ENCODE results near the gene KLF6. TPM values are rescaled to one million over a fixed set of nuclear protein-coding genes. Genes with fewer than 3 reads are reported as not detected.

The KLF6 gene
- total RNA-seq, 1 donor = 37.6 TPM

GRCh38 chr10:3775696-3776551 is 9.1 kb downstream of the KLF6 start:
- DNase-seq (ENCODE audit: low read depth) = peak; percentile 66
- no peak for TF ChIP-seq CTCF (IDR thresholded peaks at IDR 0.05; ENCODE audit: insufficient read depth, low read depth, low read length)
- H3K4me3 ChIP-seq (ENCODE audit: low read depth, low read length) = no peak overlapping the region

GRCh38 chr10:3774814-3775695 is 10.0 kb downstream of the KLF6 start:
- TF ChIP-seq CTCF (IDR thresholded peaks at IDR 0.05; ENCODE audit: insufficient read depth, low read depth, low read length) = no peak
- peak; percentile 88 for DNase-seq (ENCODE audit: low read depth)
- H3K4me3 ChIP-seq (ENCODE audit: low read depth, low read length) = no peak overlapping the region

GRCh38 chr10:3774018-3774813 is 10.8 kb downstream of the KLF6 start:
- no peak overlapping the region for H3K4me3 ChIP-seq (ENCODE audit: low read depth, low read length)
- DNase-seq (ENCODE audit: low read depth) = peak; percentile 46
- no peak for TF ChIP-seq CTCF (IDR thresholded peaks at IDR 0.05; ENCODE audit: insufficient read depth, low read depth, low read length)

- no peak for TF ChIP-seq CTCF (IDR thresholded peaks at IDR 0.05; ENCODE audit: insufficient read depth, low read depth, low read length)
- H3K4me3 ChIP-seq (ENCODE audit: low read depth, low read length) = no peak overlapping the region
- peak; percentile 35 for DNase-seq (ENCODE audit: low read depth)
These were observed 11.5 kb downstream of the KLF6 start for GRCh38 chr10:3773460-3774017.

- H3K4me3 ChIP-seq (ENCODE audit: low read depth, low read length) = no peak overlapping the region
- no peak for TF ChIP-seq CTCF (IDR thresholded peaks at IDR 0.05; ENCODE audit: insufficient read depth, low read depth, low read length)
- no peak for DNase-seq (ENCODE audit: low read depth)
These were observed 12.4 kb downstream of the KLF6 start for GRCh38 chr10:3772361-3773171.
